Nucleus accumbens (tissue), 56 donors: ENCODE results near the gene MRS2.

Source experiments
- DNase-seq, 56 donors: peaks; one replicate each; lab custom pipeline; 2025; lab: John Stamatoyannopoulos, UW

The MRS2 gene

GRCh38 chr6:24460966-24461365 lies 58.2 kb downstream of the MRS2 start:
- DNase-seq: no peak

- DNase-seq: no peak
Measured at GRCh38 chr6:24464253-24465038, 61.7 kb downstream of the MRS2 start.

- no peak for DNase-seq
Measured at GRCh38 chr6:24469811-24470210, 67.1 kb downstream of the MRS2 start.

- DNase-seq: no peak
Measured at GRCh38 chr6:24472181-24472580, 69.4 kb downstream of the MRS2 start.
